ENCODE measurements around the gene KIF2A. TPM values are rescaled to one million over a fixed set of nuclear protein-coding genes. Genes with fewer than 3 reads are reported as not detected.

The KIF2A gene
- total and polyA plus RNA-seq, 2 of the 8 experiments (the other 6 are each of a cell fraction or from before 2014, with no cell fraction given): 18.4 to 97.1 TPM

DNA sequence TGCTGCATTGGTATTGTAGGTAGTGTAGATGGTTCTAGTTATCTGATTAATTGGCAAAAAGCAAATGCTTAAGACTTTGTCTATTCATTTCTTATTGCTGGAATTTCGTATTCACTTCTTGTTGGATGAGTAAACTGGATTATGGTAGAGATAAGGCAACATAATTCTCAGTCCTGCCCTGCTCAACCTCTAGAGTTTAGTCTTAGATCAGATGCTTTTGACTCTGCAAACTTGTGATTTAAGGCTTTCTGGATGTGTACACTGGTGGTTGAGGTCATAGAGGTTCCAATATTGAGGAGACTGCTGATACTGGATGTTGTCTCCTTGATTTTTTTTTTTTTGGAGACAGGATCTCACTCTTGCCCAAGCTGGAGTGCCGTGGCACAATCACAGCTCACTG, 35.0 kb downstream of the KIF2A start (continued):
- TF ChIP-seq JUND (IDR thresholded peaks at IDR 0.05; ENCODE audit: low read length) (no peak), CTBP2 (IDR thresholded peaks at IDR 0.05; ENCODE audit: borderline replicate concordance, insufficient read depth, insufficient read length, low read length) (no peak), ASH2L (IDR thresholded peaks at IDR 0.05; ENCODE audit: low read length) (no peak)

All from H1 (cell line).